Anterior cingulate cortex (tissue), 58 donors: ENCODE measurements around the gene LGALS7.

Experiments
- DNase-seq, 58 donors: peaks; one replicate each; lab custom pipeline; 2025; lab: John Stamatoyannopoulos, UW

The LGALS7 gene

DNA sequence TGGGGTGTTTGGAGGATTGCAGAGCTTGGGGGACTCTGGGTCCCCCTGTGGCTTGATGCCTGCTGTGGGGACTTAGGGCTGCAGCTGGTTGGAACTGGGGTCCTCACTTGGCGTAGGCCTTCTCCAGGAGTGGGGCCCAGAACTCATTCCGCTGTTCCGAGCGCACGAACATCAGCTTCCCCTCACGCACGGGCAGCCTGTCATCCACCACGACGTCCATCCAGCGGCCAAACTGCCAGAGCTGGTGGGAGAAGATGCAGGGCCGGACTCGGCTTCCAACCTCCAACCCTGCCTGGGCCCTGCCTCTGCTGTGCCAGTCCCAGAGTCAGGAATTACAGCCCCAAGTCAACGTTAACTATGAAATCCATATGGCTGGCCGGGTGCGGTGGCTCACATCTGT is 31.6 kb downstream of the LGALS7 start:
- DNase-seq: no peak

DNA sequence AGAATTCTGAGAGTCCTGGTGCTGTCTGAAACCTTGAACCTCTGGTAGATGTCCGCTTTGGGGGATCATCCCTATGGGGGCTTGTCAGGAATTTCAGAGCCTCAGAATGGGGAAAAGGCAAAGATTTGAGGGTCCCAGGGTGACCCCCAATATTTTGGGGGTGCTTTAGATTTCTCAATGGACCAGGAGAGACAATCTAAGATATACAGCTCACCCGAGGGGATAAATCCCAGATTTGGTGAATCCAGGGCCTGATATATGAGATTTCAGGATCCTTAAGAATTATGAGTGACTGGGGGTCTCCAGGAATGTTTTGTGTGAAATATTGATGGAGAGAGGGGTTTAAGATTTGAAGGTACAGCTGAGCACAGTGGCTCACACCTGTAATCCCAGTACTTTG is 32.4 kb downstream of the LGALS7 start:
- no peak for DNase-seq

DNA sequence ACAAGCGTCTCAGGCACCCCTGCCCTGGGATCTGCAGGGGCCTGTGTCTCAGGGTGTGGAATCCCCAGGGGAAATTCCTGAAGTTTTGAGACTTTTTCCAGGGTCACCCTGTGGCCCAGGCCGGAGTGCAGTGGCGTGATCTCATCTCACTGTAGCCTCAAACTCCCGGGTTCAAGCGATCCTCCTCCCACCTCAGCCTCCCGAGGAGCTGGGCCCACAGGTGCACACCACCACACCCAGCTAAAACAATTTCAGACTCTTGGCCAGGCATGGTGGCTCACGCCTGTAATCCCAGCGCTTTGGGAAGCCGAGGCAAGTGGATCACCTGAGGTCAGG is 33.1 kb downstream of the LGALS7 start:
- no peak for DNase-seq

DNA sequence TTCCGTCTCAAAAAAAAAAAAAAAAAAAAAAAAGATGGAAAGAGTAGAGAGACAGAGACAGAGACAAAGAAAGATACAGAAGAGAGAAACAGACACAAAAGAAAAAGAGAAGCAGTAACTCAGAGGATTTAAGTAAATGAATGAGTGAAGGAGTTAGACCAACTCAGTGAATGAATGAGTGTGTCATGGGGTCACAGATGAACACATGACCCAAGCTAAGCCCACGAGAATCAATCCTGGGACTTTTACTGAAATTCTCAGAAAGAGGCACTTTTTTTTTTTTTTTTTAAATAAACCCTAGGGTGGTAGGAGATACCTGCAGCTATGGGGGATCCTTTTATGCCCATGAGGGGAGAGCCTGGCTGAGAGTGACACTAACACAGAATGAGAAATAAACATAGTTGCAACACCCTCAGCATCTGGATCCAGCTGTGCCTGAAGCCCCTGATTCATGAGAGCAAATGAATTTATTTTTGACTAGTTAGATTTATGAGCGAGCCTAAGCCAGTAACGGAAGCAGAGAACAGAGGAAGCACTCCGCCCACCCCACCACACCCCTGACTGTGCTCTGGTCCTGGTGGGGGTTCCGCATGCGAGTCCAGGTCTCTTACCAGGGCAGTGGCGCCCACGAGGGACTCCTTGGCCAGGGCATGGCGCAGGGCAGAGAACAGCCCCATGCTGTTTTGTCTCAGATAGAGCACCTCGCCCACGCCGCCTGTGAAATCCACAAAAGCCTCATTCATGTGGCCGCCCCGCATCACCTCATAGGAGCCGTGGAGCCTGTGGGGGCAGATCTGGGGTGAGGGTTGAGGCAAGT is 33.7 kb downstream of the LGALS7 start:
- no peak for DNase-seq

DNA sequence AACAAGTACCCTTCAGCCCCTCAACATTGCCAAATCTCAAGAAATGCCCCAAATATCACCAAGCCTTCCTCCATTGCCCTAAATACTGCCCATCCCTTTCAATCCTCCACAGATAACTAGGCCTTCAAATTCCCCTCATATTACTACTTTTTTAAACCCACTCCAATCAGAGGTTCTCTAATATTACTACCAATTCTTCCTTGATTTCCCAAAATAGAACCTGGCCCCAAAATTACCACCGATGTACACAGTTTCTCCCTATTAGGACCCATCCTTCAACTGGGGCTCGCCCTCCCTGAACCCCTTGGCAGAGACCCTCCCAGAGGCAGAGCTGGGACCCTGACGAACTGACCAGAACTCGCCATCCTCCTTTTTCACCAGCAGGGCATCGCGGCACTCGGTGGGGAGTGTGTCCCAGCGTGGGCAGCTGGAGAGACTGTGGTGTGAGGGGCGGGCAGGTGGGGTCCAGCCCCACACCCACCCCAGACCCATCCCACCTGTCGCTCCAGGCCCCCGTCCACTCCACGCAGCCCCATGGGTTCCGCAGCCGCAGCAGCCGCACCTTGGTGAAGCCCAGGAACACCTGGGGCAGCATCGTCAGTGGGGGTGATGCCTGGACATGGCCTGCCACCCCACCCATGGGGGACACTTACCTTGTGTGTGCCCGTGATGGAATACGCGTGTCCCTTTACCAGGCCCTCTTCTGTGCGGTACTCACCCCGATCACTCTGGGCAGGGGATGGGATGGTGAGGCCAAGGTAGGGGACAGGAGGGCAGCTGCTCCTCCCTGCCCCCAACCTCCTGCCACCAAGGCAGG is 35.2 kb downstream of the LGALS7 start:
- DNase-seq: no peak

DNA sequence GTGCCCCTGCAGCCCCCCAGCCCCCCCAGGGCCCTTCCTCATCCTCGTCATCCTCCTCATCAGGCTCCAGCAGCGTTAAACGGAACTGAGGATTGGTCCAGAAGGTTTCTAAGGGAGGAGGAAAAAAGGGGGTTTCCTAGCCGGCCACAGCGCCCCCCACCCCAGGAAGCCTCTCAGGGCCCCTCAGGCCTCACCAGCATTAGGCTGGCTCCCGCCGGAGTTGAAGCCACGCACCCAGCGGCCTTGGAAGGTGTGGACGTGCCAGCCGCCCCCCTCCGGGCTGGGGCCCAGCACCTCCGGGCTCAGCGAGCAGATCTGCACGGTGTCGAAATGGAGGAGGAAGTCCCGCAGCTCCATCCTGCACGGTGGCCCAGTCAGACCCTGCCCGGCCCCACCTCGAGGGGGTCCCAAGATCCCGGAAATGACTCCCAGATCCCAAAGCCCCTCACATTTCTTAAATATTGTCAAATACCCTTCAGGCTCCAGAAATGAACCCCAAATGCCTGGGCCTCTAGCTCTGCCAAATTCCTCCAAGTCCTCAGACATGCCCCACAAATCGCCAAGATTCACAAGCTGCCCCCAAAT is 35.9 kb downstream of the LGALS7 start:
- DNase-seq: no peak

DNA sequence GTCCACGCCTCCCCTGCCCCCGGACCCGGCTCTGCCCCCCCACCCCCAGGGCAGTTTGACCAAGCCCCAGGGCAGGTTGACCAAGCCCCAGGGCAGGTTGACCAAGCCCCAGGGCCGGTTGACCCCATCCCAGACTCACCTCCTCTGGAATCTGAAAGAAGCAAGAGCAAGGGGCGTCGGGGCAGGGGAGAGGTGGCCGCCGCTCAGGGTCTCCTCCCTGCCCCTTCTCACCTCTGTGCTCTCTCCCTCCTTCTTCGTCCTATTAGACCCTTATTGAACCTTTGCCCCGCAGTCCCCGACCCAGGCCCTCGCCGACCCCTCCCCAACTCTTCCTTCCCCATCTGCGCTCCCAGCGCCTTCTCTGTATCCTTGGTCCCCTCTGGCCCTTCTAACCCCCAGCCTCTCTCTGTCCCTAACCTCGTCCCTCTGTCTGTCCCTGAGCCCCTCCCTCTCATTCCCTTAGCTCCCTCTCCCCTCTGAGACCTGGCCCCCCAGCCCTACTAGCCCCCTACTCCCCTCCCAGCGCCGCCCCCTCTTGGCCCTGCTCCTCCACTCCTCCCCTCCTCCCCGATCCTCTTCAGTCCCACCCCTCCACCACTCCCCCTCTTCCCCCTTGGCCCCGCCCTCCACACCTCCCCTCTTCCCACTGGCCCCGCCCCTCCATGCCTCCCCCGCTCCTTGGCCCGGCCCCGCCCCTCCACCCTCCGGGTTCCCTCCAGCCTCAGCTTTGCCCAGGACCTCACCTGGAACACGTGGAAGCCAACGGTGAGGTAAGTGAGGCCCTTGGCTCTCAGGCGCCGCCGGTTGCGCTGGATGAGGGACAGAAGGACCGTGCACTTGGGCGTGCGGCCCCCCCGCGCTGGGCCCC is 36.7 kb downstream of the LGALS7 start:
- no peak for DNase-seq

DNA sequence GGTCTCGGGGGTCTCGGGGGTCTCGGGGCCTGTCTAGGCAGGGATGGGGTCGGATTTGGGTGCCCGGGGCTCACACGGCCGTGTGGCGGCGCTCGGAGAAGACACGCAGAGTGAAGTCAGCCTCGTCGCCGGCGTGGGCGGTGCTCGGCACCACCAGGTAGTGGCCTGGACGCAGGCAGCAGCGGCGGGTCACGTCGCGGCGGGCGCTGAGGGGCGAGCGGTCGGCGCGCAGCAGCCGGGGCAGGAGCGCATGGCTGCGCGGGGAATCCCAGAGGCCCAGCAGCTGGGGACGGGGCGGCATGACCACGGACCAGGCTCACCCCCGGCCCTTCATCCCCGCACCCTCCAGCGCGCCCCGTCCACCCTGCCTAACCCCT is 37.3 kb downstream of the LGALS7 start:
- DNase-seq: peak in 2 of 58 donors; percentile 16 to 17

DNA sequence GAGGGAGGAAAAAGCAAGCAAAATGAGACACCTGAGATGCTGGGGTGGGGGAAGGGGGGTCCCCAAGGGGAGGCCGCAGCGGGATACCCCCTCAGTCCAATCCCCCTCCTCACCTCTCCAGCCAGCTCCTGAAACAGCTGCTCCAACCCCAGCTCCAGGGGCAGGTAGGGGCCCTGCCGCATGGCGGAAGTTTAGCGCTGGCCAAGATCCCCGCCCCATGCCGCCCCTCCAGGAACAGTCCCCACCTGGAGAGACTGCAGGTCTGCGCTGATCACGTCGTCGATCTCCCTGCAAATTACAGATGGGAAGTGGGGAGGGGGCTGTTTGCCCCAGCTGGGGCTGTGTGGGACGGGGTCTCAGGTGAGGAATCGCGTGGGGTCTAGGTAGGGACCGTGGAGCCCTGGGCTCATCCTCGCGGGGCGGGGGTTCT is 38.0 kb downstream of the LGALS7 start:
- DNase-seq: no peak

DNA sequence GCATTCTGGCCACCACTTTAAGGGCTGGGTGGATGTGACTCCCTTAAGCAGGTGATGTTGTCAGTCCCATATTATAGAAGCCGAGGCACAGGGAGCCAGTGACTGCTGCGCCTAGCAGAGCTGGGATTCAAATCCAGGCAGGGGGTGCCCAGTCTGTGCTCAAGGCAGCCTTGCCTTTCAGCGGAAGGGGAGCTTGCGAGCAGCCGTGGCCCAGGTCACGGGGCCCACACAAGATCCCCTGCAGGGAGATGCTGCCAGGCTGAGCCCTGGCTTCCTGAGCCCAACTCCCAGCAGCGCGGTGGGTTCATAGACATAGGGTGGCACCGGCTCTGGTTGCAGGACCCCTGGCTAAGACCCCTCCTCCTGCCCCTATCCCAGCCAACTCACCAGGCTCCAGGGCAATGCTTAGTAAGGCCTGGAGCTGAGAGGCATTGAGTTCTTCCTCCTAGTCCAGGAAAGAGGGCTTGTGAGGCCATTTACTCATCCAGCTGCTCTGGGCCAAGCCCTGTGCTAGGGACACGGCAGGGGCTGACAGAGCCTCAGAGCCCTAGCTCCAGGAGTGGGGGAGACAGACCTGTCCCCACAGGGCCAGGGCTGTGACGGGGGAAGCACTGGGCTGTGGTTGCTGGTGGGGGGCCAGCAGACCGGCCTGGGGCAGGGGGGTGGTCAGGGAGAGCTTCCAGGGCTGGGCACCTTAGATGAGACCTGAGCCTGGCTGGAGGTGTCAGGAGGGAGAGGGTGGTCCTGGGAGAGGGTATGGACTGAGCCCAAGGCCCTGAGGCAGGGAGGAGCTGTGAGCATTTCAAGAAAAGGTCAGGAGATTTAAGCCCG is 38.7 kb downstream of the LGALS7 start:
- no peak for DNase-seq

DNA sequence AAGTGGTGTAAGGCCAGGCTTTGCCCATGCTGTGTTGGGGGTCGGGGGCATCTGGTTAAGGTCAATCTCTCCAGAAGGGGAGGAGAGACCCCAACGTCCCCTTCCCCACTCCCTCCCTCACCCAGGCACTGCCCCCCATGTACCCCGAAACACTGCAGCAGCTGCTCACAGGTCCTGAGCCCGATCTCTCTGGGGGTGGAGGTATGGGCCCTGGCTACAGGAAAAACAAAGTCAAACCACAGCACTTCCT is 39.2 kb downstream of the LGALS7 start:
- DNase-seq: no peak

DNA sequence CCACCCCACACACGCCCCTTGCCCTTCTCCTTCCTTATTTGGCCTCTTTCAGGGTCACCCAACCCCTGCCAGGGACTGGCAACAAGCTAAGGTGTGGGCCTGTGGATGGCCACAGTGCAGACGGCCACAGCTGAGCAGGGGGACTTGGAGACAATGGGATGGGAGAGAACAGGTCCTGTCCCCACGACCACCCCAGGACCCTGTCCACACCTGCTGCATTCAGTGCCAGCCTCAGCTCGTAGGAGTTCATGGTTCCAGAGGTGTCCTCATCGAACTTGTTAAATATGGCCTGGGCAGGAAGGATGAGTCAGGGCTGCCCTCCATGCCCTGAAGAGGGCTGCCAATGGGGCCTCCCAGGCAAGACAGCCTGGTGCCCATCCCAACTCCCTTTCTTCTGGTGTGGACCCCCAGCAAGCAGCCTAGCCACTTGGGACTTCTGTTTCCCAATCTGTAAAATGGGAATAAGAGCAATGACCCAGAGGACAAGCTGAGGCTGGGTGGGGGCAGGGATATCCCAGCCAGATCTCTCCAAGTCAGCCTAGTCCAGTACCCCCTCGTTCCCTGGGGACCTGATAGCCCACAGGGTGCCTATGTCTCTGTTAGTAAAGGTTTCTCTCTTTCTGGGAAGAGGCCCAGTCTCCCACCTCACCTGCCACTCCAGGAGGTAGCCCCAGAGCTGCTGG is 39.7 kb downstream of the LGALS7 start:
- DNase-seq: no peak

DNA sequence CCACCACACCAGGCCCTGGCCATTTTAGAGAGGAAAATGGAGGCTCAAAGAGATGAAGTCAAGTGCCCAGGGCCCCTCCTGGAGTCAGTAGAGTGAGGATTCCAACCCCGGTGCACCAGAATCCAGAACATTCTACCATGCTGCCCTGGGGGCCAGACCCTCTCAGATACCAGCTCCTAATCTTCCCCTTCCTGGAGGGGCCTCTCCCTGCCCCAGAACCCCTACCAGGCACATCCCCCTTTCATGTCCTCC is 40.1 kb downstream of the LGALS7 start:
- no peak for DNase-seq

DNA sequence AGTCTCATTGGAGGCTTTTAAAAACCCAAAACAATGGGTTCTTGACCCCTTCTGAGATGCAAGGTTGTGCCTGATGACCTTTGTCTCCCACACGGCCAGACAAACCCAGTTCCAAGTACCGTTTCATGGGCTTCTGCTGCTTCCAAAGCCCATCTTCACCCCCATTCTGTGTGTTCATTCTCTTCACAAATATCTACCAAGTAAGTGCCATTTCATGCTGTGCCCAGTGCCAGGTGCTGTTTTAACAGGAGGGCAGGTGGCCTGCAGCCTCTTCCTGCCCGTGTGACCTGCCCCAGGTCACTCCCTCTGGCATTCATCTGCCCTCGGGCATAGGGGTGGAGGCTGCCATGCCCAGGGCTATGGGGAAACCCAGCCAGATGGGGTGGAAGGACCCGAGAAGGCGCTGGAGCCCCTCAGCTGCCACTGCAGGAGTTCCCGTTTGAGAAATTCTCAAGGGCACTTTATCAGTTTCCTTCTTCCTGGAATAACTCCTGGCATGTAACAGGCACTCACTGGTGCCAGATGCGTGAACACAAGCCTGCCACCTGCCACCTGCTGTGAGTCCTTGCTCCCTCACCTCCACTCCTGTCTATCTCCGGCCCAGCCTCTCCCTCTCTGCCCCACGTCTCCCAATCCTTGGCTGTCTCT is 41.5 kb downstream of the LGALS7 start:
- DNase-seq: no peak

DNA sequence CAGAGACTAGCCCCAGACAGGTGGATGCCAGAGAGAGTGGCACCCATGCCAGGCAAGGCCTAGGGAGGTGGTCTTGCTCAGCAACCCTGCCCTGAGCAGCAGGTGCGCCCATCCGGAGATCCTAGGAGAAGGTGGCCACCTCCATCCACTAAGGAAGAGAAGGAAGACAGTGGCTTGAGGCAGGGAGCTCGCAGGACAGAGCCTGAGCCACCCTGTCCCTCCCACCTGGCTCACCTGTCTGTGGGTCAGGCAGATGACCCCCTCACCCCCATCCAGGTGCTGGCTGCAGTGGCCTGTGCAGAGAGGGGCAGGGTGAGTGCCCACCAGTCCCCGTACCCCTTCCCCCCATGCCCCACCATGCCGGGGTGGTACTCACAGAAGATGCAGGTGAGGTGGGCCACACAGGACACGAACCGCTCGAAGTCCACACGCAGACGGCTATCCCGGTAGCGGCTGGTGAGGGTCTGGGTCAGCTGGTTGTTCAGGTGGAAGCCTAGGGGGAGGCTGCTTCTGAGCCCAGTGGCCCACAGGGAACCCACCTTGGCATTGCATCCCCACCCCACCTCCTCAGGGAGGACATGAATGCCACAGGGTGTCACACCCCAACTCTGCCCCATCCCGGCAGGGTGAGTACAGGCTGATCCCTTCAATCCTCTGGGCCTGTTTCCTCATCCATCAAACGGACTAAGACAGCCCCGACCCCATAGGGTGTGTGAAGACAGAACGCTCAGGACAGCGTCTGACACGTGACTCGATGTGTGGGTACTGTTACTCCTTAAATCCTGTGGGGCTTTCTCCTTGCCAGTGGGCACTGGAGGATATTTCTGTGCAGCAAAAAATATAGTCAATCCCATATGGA is 42.4 kb downstream of the LGALS7 start:
- DNase-seq: no peak

DNA sequence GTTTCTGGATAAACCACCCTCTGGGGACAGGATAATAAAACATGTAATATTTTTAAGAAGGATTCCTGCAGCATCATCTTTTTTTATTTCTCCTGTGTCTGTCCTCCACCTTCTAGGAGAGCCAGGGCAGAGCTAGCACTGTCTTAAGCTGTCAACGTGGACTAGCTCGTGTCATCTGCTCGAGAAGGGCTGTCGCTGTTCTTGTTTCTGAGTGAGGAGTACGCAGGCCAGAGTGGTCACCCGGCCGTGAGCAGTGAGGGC is 42.9 kb downstream of the LGALS7 start:
- no peak for DNase-seq

DNA sequence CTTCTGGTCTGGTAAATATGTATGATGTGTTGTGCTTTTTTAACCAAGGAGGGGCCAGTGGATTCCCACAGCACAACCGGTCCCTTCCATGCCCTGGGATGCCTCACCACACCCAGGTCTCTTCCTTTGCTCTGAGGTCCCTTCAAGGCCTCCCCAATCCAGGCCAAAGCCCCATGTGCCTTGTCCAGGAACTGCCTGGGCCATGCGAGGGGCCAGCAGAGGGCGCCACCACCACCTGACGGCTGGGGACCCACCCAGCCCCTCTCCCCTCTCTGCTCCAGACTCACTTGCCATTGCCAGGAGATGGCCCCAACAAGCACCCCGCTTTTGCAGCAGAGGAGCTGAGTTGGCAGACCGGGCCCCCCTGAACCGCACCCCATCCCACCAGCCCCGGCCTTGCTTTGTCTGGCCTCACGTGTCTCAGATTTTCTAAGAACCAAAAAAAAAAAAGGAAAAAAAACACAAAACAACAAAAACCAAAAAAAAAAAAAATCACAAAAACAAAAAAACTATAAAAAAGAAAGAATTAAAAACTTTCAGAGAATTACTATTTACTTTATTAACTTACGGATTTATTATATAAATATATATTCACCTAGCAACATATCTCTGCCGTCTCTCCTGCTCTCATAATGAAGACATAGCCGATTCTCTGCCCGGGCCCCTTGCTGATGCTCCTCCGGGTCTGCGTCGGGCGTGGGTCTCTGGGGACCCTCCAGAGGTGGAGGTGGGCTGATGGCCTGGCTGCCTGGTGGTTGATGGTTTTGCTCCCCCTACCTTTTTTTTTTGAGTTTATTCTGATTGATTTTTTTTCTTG is 43.5 kb downstream of the LGALS7 start:
- peak in 19 of 58 donors; percentile 12 to 54 (median 30) for DNase-seq
